HG03432 (cell line): ENCODE measurements around the gene DMBX1.

Source experiments
- ATAC-seq: cut with Tn5 transposase; IDR thresholded peaks from one replicate; pipeline ENCODE4 v1.9.1; 2021; ENCODE audit warnings: mild to moderate bottlenecking, moderate library complexity; ENCODE audit not compliant: unreplicated experiment

The DMBX1 gene

GRCh38 chr1:46497020-46497419, 7.4 kb downstream of the DMBX1 start:
- no peak for ATAC-seq

- no peak for ATAC-seq
Measured at GRCh38 chr1:46497665-46498064, 8.0 kb downstream of the DMBX1 start.

DNA sequence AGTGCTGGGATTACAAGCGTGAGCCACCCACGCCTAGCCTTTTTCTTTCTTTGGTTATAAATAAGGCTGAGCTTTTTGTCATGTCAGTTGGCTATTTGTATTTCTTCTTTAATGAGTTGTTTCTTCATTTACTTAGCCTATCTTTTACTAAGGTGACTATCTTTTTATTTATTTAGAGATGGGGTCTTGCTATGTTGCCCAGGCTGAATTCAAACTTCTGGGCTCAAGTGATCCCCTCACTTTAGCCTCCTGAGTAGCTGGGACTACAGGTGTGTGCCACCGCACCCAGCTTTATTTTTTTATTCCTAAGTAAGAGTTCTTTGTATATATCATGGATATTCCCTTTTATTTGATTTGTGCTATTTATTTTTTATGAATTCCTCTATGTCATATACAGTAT, 11.9 kb downstream of the DMBX1 start:
- no peak for ATAC-seq

DNA sequence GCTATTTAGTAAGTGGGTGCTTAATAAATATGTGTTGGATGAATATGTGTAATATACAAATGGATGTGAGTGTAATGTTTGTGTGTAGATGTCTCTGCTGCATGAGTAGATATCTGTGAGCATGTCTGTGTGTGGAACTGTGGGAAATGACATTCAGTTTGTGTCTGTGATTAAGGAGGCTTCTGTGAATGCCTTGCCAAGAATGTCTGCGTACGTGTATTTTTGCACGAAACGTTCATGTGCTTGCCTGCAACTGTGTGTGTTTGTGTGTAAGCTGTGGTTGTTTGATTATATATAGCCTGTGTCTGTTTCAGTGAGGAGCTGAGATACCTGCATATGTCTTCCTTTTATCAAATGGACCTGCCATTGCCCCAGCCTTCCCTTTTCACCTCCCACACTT, 13.8 kb downstream of the DMBX1 start:
- ATAC-seq, result no peak

GRCh38 chr1:46506470-46507219, 17.0 kb downstream of the DMBX1 start:
- no peak for ATAC-seq

DNA sequence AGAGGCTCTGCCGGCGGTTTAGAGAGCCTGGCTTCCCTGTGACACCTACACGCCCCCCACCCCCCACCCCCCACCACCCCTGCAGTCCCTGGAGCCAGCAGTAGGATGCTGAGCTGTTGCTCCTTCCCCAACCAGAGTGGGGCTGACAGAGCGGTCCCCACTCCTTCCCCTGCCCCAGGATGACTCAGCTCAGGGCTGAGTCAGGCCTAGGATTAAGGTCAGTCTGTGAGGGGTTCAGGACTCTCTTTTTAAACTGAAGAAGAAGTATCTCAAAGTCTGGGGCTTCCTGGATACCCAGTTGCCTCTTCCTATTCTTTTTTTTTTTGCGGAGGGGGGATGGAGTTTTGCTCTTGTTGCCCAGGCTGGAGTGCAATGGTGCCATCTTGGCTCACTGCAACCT, 19.1 kb downstream of the DMBX1 start:
- no peak for ATAC-seq

- no peak for ATAC-seq
Measured at GRCh38 chr1:46510341-46510997, 20.8 kb downstream of the DMBX1 start.

- no peak for ATAC-seq
Measured at GRCh38 chr1:46510998-46511365, 21.3 kb downstream of the DMBX1 start.

- ATAC-seq, result no peak
Measured at GRCh38 chr1:46512135-46512791, 22.6 kb downstream of the DMBX1 start.

- ATAC-seq, result no peak
Measured at GRCh38 chr1:46512792-46513190, 23.2 kb downstream of the DMBX1 start.

- no peak for ATAC-seq
Measured at GRCh38 chr1:46513536-46513935, 23.9 kb downstream of the DMBX1 start.

GRCh38 chr1:46515576-46515975, 25.9 kb downstream of the DMBX1 start:
- no peak for ATAC-seq

- no peak for ATAC-seq
Measured at GRCh38 chr1:46516200-46516950, 26.7 kb downstream of the DMBX1 start.

DNA sequence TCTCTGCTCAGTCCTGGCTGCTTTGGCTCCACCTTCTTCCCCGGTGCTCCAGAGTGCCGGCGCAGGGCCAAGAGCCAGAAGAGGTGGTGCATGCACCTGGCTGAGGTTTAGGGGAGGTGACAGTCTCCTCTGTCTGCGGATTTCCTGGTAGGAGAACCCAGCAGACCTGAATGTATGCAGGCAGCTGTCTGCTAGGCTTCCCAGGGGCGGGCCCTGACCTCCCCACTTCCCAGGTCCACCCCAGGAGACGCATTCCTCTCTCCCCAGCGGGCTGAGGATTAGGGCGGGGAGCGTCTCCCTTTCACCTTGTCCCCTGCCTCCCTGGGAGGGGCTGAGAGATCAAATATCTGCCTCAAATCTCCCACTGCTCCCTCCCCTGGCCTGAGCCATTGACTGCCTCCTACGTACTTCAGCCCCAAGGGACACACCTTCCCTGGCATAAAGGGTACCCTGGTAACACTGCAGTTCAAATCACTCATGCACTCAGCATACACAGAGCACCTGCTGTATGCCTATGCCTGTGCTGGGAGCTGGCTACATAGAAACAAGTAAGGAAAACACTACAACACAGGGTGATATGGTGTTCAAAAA, 27.5 kb downstream of the DMBX1 start:
- ATAC-seq, result no peak

DNA sequence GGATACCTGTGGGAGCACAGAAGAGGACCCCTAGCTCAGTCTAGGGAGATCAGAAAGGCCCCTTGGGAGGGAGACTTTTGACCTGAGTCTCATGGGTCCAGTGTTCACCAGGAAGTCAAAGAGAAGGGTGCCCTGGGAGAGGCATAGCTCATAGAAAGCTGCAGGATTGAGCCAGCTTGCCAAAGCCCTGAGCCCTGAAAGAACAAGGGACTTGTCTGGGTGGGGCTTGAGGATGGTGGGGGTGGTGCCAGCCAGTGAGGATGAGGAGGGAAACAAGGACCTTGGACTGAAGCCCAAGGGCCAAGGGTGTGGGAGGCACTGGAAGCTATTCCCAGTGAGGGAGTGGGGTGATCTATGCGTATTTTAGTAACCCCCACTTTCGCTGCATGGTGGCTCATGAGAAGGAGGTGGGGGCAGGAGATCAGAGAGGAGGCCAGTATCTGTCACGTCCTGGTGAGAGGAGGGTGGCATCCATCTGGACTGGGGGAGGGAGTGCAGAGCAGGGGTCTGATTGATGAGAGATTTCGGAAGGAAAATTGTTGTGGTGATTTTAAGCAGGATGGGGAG, 28.4 kb downstream of the DMBX1 start:
- no peak for ATAC-seq

- no peak for ATAC-seq
Measured at GRCh38 chr1:46519209-46519608, 29.6 kb downstream of the DMBX1 start.

- ATAC-seq, result no peak
Measured at GRCh38 chr1:46520063-46520911, 30.7 kb downstream of the DMBX1 start.

DNA sequence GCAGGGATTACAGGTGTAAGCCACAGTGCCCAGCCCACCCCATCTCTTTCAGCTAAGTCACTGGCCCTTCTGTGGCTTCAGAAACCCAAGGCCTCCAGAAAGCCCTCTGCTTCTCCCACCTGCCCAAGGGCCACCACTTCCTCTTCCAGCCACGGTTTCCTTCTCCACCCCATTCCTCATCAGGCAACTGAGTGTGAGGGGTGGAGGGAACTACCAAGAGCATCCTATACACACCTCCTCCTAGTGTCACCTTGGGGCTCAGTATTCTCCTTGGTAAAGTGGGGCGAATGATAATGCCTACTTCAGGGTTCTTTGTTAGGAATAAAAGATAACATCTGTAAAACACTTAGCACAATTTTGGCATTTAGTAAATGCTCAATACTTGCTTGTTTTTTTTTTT, 31.8 kb downstream of the DMBX1 start:
- ATAC-seq, result no peak

GRCh38 chr1:46522184-46522968, 32.7 kb downstream of the DMBX1 start:
- ATAC-seq, result peak; percentile 56
